Liver (tissue), 3 donors: ENCODE results near the gene CAB39.

Experiments used
- CTCF ChIP-seq: fragments of 150-350 bp; IDR thresholded peaks from 2 replicates; pipeline ENCODE4 v1.5.1; 2017; ENCODE audit warnings: improper control_type of control experiment, low read depth, low read length; ENCODE audit not compliant: missing input control
- GABPA ChIP-seq, 2 donors: IDR thresholded peaks in 1 of 2; conservative IDR thresholded peaks in 1 of 2; 2 replicates each; pipeline ENCODE4 v1.6.1; 2016; ENCODE audit warnings: antibody characterized with exemption in 2 of 2, mild to moderate bottlenecking in 1 of 2, moderate library complexity in 1 of 2
- JUND ChIP-seq, 2 donors: IDR thresholded peaks; 2 replicates each; pipeline ENCODE4 v1.6.1; 2016; ENCODE audit warnings: antibody characterized with exemption in 2 of 2
- YY1 ChIP-seq: IDR thresholded peaks from 2 replicates; pipeline ENCODE4 v1.6.1; 2016; ENCODE audit warnings: antibody characterized with exemption, mild to moderate bottlenecking
- donor health status: healthy.
- donor health status: healthy.

GRCh38 chr2:230821991-230822520 is 109.4 kb downstream of the CAB39 start:
- TF ChIP-seq YY1 (no peak), JUND (IDR thresholded peaks at IDR 0.05) (no peak), GABPA (IDR thresholded peaks at IDR 0.05 in 1 of 2, conservative IDR thresholded peaks at IDR 0.05 in 1 of 2) (no peak), CTCF (no peak)
